ENCODE data around the gene INTS13.
A peak's percentile ranks its signal among the peaks of the same experiment; 100 is the strongest.
"Not testable (repeated sequence)": the region's sequence is repeated elsewhere in the genome, so short reads cannot be mapped to it uniquely, and the experiment has no call there.

The INTS13 gene

GRCh38 chr12:26929590-26929989 lies 8.2 kb downstream of the INTS13 start:
- no peak for DNase-seq

GRCh38 chr12:26928661-26929060 lies 9.1 kb downstream of the INTS13 start:
- no peak for DNase-seq

DNA sequence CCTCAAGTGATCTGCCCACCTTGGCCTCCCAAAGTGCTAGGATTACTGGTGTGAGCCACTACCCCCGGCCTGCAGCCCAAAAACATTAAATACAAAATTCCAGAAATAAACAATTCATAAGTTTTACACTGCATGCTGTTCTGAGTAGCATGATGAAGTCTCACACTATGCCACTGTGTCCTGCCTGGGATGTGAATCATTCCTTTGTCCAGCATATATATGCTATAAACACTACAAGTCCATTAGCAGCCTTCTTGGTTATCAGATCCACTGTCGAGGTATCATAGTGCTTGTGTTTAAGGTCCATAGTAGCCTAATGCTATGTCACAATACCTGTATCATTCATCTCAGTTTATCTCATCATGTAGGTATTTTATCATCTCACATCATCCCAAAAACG lies 15.9 kb downstream of the INTS13 start:
- DNase-seq: no peak

- no peak for DNase-seq
These were observed 18.6 kb downstream of the INTS13 start for GRCh38 chr12:26919216-26919555.

DNA sequence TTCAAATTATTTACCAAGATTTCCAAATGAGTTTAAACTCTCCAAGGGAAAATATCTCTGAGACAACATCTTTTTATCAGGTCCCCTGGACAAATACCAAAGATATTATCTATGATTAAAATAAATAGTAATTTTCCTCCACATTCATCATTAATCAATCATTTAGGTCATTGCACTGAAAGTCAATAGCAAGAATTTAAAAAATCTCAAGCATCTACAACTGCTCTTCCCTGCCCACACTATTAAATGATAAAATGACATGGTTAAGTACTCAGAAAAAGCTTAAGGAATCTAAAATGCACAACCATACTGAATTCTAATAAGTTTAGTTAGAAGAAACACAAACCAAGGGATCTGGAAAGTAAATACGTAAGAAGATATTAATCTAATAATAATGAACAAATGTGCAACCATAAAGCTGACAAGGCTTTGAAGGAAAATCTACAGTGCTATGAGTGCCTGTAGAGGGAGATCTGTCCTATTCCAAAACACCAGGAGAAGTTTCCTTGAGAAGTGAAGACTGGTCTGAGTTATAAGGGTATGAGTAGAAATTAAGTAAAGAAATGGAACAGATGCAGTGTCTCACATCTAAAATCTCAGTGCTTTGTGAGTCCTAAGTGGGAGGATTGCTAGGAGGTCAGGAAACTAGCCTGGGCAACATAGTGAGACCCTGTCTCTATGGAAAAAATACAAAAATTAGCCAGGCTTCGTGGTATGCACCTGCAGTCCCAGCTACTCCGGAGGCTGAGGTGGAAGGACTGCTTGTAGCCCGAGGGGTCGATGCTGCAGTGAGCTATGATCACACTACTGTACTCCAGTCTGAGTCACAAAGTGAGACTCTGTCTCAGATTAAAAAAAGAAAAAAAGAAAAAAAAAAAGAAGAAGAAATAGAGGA lies 19.2 kb downstream of the INTS13 start:
- no peak for DNase-seq

DNA sequence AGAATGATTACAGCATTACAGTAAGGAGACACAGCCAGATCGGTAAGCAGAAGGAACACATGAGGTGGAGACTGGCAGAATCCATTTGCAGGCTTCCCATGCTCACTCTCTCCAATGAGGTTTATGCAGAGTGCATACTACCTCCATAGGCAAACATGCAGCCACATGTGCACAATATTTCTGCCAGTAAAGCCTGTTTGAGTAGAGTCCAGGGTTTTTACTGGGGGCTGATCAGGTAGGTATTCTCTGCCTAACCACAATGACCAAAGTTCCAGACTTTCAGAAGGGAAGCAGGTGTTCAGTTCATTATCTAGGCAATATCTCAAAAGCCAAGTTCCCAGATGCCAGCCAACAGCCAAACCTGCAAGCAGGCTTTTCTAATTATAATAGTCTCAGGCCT lies 31.1 kb downstream of the INTS13 start:
- no peak for DNase-seq

DNA sequence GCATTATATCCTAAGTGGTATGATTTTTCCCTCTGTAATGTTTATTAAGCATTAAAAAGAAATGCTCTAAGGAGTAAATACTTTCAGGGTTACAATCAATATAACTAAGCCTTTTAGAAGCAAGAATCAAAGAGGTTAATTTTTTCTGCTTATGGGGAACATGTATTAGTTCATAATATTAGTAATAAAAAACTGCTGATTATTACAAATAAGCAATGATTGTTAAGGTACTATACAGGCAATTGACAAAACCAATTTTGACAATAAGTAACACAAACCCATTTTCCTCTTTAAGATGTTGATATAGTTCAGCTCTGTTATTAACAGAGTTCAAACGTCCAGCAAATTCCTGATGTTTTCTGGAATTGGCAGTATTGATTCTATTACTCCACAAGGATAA lies 31.8 kb downstream of the INTS13 start:
- DNase-seq: no peak

DNA sequence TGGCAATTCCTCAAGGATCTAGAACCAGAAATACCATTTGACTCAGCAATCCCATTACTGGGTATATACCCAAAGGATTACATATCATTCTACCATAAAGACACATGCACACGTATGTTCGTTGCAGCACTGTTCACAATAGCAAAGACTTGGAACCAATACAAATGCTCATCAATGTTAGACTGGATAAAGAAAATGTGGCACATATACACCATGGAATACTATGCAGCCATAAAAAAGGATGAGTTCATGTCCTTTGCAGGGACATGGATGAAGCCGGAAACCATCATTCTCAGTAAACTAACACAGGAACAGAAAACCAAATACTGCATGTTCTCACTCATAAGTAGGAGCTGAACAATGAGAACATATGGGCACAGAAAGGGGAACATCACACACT lies 34.4 kb downstream of the INTS13 start:
- not testable (repeated sequence) for DNase-seq

DNA sequence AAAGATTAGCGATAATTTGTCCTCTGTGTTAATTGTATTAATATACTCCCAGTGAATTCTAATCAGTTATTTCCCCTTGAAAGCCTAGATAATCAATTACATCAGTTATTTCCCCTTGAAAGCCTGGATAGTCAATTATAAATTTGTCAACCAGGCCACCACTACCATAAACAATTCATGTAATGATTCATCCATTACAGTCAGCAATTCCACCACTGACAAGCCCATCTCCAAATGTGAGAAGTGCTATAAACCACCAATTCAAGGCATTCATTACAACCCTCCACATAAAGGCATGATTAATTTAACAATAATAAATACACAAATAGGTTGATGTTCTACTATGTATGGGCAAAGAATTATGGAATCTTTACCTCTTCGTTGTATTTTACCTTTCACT lies 40.9 kb downstream of the INTS13 start:
- DNase-seq: no peak

DNA sequence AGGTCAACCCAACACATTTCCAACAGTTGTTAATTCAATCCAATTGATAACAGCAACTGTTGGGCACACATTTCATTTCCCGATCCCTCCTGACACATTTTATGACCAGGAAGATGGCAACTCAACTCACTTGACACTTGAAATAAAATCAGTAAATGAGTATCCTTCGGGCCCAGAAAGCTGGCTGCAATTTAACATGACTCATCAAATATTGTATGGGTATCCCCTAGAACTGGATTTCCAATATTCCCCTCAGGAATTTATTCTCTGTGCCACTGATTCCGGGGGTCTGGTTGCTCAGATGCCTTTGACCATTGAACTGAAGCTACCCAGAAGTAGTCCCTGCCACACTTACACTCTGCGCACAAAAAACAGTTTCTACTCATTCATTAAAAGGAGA lies 42.1 kb downstream of the INTS13 start:
- DNase-seq: no peak

GRCh38 chr12:26891704-26892103 lies 46.1 kb downstream of the INTS13 start:
- no peak for DNase-seq

- DNase-seq: no peak
These were observed 47.0 kb downstream of the INTS13 start for GRCh38 chr12:26890784-26891183.

- peak; percentile 74 for DNase-seq
These were observed 52.8 kb downstream of the INTS13 start for GRCh38 chr12:26884765-26885576.

- DNase-seq: no peak
These were observed 57.2 kb downstream of the INTS13 start for GRCh38 chr12:26880625-26881024.

DNA sequence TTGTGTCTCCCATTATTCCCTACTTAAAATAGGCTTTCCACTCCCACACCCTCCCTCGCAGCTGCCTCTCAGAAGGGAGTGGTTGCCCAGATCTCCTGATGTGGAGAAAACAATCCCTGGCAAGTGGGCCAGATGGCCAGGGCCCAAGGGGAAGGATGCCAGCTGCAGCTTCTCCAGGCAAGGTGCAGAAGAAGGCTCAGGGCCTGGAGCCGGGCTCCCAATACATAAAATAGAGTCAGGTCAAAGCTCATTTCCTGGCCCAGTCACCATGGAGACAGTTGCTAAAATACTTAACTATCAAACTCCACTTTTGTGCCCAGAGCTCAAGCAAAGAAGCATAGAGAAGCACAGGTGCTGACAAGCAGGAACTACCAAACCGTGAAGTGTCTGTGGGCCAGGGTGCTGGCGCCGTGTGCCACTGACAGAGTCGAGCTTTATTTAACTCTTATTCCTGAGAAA lies 59.1 kb downstream of the INTS13 start:
- no peak for DNase-seq

DNA sequence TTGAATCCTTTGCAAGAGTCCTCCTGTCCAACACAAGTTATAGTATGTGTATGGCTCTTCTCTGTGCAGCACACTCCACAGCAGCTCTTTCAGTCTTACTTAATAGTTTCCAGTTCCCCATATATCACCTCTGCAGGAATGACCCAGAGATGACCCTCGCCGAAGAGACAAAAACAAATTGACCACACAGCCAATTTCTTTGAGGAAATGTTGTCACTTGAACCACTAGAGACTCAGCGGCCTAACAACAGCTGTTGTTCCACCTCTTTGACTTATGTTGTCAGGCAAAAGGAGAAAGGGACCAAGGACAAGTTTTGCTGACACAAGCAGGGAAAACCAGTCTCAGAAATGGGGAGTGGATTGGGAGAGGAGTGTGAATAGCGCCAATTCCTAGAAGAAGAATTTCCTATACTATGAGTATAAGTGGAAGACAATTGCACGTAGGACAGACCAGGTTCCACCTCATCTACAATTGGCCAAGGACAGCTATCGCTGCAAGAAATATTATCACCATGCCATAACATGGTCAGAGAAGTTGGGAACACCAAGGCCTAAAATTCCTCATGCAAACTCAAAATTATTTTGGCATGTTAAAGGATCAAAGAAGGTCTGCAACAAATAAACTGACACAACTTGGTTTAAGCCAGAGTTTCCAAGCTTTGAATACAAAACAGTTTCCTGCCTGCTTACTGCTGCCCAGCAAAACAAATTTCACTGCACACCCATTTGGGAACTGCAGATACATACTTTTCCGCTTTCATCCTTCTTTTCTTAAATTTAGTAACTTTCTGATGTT lies 63.1 kb downstream of the INTS13 start:
- no peak for DNase-seq

- DNase-seq: no peak
These were observed 65.2 kb downstream of the INTS13 start for GRCh38 chr12:26872625-26873024.

- no peak for DNase-seq
These were observed 65.8 kb downstream of the INTS13 start for GRCh38 chr12:26871985-26872384.

- no peak for DNase-seq
These were observed 67.0 kb downstream of the INTS13 start for GRCh38 chr12:26870491-26871419.

GRCh38 chr12:26869908-26870459 lies 67.8 kb downstream of the INTS13 start:
- DNase-seq: no peak

DNA sequence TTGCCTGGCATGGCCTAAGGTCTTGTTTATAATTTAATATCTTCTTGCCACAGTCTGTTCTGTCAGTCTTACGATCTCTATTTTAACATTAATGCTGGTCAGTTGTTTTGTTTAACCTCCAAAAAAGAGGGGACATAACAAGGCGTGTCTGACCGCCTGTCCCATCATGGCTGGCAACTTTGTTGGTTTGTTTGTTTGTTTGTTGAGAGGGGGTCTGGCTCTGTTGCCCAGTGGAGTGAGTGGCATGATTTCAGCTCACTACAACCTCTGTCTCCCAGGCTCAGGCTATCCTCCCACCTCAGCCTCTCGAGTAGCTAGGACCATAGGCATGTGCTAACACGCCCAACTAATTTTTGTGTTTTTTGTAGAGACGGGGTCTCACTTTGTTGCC lies 68.7 kb downstream of the INTS13 start:
- DNase-seq: no peak

All from stimulated activated naive CD4-positive, alpha-beta T cell treated with Interleukin-2 at 50 U/mL for 16 hours (primary cell).